GM12892 (cell line): ENCODE data around the gene BEND5.

Source experiments
- DNase-seq: peaks from one replicate; pipeline ENCODE4 v3.0.0; 2011; ENCODE audit not compliant: insufficient read length
- FAIRE-seq: peaks from 2 replicates; lab custom pipeline; 2011; peaks lifted over from hg19 to GRCh38; lab: Jason Lieb, UNC
- POLR2A ChIP-seq: IDR thresholded peaks from 2 replicates; pipeline ENCODE4 v1.6.1; 2011; ENCODE audit warnings: low read depth, low read length, control low read depth
- POLR2AphosphoS5 ChIP-seq: IDR thresholded peaks from 2 replicates; pipeline ENCODE4 v1.6.1; 2011; ENCODE audit warnings: low read depth, low read length, control low read depth
- TAF1 ChIP-seq: IDR thresholded peaks from 2 replicates; pipeline ENCODE4 v1.6.1; 2011; ENCODE audit warnings: low read depth, mild to moderate bottlenecking, control low read depth, low read length, borderline replicate concordance

Gene BEND5

DNA sequence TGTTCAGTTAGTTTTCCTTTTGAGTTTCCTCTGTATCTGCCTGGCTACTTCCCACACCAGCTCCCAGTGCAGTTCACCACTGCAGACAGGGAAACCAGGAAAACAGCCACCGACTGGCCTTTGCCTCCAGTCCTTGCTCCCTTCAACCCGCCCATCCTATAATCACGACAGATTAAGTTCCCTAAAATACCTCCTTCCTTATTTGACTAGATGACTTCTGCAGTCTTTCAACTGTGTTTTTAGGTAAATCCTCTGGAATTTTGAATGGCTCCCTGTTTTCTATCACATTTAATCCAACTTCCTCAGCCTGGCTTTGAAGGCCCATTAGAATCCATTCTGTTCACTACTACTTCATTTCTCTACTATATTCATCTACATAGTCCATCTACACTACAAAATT, 37.6 kb downstream of the BEND5 start:
- no peak for TF ChIP-seq POLR2AphosphoS5
- no peak for TF ChIP-seq POLR2A
- TF ChIP-seq TAF1 = no peak
- DNase-seq = no peak
- no peak for FAIRE-seq

DNA sequence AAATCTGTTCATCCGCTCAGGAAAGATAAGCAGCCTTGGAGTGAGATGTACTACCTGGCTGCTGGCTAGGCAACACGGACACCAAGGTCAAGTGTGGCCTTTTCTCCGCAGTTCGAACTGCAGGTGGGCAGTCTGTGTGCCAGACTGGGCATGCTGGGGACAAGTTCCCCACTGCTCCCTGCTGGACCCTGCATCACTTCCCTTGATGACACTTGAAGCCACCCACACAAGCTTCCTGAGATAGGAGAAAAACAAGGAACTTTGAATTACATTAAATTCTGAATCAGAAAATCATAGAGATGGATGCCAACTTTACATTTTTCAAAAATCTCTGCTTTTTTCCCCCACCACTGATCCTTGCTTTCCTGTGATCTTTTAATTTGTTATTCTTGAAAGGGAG, 38.3 kb downstream of the BEND5 start:
- TF ChIP-seq TAF1 (no peak), POLR2A (no peak), POLR2AphosphoS5 (no peak)
- FAIRE-seq = no peak
- no peak for DNase-seq

DNA sequence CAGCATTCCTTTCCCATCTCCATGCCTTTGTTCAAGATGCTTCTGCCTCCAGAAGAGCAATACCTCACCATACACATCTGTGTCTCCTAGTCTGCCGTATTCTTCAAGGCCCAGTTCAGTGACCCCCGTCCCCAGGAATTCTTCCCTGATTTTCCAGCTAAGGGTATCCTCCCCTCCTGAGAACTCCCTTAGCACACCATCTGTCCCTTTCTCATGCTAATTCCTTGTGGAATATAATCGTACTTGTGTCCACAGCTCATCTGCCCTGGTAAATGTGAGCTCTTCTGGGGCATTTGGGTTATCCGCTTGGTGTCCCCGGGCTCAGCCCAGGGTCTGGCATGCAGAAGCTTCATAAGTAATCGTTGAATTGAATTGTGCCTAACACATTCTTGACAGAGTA, 40.9 kb downstream of the BEND5 start:
- DNase-seq (no peak), FAIRE-seq (no peak)
- TF ChIP-seq POLR2AphosphoS5 = no peak
- no peak for TF ChIP-seq TAF1
- TF ChIP-seq POLR2A = no peak

- DNase-seq (no peak), FAIRE-seq (no peak)
- TF ChIP-seq POLR2AphosphoS5 (no peak), POLR2A (no peak), TAF1 (no peak)
Measured at GRCh38 chr1:48730164-48730910, 46.4 kb downstream of the BEND5 start.

GRCh38 chr1:48728584-48728983, 48.1 kb downstream of the BEND5 start:
- DNase-seq (no peak), FAIRE-seq (no peak)
- no peak for TF ChIP-seq POLR2A
- no peak for TF ChIP-seq TAF1
- no peak for TF ChIP-seq POLR2AphosphoS5

DNA sequence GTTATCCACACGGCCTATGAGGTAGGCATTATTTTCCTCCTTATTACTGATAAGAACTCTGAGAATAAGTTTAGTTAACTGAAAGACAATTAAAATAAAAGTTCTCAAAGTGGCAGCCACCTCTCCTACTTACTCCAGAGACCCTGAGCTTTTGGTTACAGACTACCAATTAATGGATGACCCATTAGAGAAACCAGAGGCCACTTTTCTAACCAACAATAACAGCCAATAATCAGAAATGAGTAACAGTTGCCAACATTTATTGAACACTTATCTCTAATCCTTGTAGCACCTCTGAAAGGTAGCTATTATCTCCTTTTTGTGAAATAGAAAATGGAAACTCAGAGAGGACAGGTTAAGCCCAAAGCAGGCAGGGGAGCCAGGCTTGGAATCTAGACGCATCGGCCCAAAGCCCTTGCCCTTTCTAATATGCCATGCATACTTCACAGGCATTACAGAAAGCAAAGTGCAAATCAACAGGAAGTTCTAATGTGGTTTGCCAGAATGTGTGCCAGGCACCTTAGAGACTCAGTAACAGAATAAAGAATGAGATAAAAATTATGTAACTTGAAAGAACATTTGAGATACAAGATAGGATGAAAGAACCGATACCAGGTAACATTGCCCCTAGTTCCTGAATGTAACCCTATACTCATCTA, 50.0 kb downstream of the BEND5 start:
- TF ChIP-seq POLR2A = no peak
- no peak for TF ChIP-seq POLR2AphosphoS5
- no peak for TF ChIP-seq TAF1
- FAIRE-seq (no peak), DNase-seq (no peak)

GRCh38 chr1:48726139-48726538, 50.6 kb downstream of the BEND5 start:
- FAIRE-seq = no peak
- no peak for DNase-seq
- TF ChIP-seq POLR2A (no peak), POLR2AphosphoS5 (no peak), TAF1 (no peak)

GRCh38 chr1:48725341-48726046, 51.2 kb downstream of the BEND5 start:
- FAIRE-seq (no peak), DNase-seq (no peak)
- no peak for TF ChIP-seq POLR2A
- TF ChIP-seq POLR2AphosphoS5 = no peak
- TF ChIP-seq TAF1 = no peak

- no peak for TF ChIP-seq POLR2AphosphoS5
- TF ChIP-seq TAF1 = no peak
- TF ChIP-seq POLR2A = no peak
- FAIRE-seq (no peak), DNase-seq (no peak)
Measured at GRCh38 chr1:48720929-48721328, 55.8 kb downstream of the BEND5 start.

- TF ChIP-seq TAF1 (no peak), POLR2AphosphoS5 (no peak), POLR2A (no peak)
- DNase-seq (no peak), FAIRE-seq (no peak)
Measured at GRCh38 chr1:48718705-48719104, 58.0 kb downstream of the BEND5 start.

- no peak for FAIRE-seq
- DNase-seq = no peak
- TF ChIP-seq POLR2A (no peak), POLR2AphosphoS5 (no peak), TAF1 (no peak)
Measured at GRCh38 chr1:48718116-48718630, 58.5 kb downstream of the BEND5 start.

- DNase-seq (no peak), FAIRE-seq (no peak)
- no peak for TF ChIP-seq POLR2A
- TF ChIP-seq POLR2AphosphoS5 = no peak
- TF ChIP-seq TAF1 = no peak
Measured at GRCh38 chr1:48717082-48717481, 59.6 kb downstream of the BEND5 start.
